ENCODE results near the gene CELA3A. TPM values are rescaled to one million over a fixed set of nuclear protein-coding genes. Genes with fewer than 3 reads are reported as not detected.
"Not testable (repeated sequence)": the region's sequence is repeated elsewhere in the genome, so short reads cannot be mapped to it uniquely, and the experiment has no call there.

Gene CELA3A, protein sequence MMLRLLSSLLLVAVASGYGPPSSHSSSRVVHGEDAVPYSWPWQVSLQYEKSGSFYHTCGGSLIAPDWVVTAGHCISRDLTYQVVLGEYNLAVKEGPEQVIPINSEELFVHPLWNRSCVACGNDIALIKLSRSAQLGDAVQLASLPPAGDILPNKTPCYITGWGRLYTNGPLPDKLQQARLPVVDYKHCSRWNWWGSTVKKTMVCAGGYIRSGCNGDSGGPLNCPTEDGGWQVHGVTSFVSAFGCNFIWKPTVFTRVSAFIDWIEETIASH
- not detected in 2 replicates for total RNA-seq

DNA sequence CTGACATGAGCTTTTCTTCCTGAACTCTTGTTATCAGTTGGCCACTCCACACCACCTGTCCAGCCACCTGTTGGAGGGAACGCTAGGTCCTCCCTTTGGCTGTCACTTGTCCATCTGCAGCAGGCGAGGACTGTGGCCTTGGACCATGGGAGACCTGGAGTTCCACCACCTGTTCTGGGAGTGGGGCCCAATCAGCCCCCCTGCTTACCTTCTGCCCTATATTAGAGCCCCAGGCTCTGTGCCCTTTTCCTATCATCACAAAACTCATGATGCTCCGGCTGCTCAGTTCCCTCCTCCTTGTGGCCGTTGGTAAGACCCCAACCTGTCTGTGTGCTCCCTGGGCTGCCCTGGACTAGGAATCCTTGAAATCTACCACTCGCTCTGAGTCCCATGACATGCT, at the start of gene CELA3A:
CELA3A (plus strand) TSS at position 249 of the 400 bp plus-strand sequence; CDS start at position 267, 18 bp downstream.
- DNase-seq (ENCODE audit: low read depth), result no peak

DNA sequence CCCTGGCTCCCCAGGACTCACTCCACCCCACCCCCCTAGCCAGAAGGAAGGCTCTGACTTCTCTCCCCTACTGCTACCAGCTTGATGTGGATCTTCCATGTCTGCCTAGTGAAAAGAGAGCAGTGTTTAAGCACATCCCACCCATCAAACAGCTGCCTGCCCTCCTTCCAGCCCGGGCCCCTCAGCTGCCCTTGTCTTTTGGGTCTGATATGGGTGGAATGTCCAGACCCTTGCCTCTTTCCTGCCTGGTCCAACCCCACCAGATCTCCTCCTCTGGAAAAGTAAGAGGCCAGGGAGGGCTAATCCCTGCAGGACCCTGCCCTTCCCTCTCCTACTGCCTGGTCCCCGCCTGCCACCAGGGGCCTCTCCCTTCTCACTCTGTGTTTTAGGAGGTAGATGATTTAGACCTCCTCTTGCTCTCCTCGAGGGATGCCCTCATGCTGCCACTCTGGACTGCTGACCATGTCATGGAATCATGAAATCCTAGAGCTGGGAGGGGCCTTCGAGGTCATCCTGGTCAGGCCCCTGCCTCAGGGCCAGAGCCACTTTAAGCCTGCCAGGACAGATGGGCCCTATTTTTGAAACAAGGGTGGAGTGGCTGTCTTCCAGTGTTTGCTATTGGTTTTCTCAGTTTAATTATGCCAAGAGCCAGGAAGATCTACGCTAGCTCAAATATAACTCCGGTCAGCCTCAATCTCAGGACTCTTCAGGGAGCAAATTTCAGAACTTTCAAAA, 48.5 kb upstream of the CELA3A start:
- no peak for DNase-seq (ENCODE audit: low read depth)

DNA sequence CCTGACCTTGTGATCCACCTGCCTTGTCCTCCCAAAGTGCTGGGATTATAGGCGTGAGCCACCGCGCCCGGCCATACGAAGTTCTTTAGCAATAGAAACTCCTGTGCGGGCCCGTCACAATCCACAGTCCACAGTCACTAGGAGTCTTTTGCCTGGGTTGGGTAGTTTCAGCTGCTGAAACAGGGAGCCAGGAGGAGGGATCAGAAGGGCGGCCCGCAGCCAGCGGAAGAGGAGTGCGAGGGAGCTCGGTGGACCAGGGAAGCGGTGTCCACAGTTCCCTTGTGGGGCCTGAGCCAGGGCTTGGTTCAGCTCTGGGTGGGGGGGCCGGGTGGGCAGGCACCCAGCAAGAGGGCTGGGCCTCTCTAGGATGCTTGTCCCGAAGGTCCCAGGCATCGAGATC, 46.4 kb upstream of the CELA3A start:
- DNase-seq (ENCODE audit: low read depth), result no peak

DNA sequence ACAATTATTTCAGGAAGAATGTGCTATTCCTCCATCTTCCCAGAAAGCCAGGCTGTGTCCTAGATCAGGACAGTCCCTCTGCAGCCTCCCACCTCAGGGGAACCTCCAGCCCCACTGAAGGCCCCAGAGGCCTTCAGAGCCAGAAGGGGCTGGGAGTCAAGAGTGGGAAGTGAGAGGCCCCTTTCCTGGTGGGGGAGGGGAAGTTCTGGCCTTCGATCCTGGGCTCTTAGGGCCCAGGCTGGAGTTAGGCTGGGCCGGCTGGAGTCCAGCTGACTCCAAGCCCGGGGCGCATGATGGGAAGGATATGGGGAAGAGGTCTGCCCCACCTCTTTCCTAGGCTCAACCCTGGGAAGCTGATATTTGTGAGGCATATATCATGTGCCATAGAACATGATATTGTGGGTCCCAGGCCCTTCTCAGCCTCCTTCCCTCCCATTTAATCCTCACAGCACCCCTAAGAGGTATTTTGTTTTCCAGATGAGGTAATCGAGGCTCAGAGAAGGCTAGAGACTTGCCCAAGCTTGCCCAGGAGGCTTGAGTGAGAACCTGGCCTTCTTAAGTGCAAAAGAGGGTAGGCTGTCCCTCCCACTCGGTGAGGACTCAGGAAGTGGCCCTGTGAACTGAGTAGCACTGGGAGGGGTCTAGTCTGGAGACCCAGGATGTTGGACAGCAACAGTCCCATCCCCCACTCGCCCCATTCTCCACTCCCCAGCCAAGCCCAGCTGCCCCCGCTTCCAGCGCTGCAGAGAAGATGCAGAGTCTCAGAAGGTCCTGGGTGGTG, 45.8 kb upstream of the CELA3A start:
- DNase-seq (ENCODE audit: low read depth), result no peak

DNA sequence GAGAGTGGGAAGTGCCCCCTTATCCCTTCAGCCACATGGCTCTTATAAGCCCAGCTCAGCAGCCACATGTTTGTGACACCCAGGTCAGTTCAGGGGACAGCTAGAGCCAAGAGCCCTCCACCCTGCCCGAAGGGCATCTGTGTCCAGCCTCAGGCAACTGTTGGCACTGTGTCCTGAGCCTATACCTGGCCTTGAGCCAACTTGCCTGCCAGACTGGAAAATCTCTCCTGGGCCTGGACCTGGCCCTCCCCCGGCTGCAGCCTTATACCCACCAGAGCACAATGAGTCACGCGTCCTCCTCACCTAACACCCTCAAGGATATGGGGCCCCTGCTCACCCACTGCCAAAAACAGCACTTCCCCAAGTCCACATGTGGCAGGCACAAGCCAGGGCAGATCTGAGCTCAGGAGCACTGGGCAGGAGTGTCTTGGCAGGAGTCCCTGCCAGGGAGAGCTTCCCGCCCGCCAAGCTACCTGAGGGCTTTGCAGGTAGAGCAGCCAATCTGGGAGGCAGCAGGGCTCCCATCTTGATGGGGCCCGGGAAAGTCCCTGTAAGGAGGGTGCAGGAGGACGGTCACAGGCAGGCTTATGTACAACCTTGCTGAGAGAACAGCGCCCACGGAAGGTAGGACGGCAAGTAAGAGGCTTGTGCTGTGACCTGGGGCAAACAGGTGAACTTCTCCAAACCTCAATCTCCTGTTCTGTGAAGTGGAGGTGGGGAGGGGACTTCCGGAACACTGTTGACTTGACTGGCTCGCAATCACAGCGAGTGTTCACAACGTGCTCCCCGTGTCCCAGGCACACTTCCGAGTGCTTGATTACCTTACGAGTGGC, 44.5 kb upstream of the CELA3A start:
- peak; percentile 90 for DNase-seq (ENCODE audit: low read depth)

DNA sequence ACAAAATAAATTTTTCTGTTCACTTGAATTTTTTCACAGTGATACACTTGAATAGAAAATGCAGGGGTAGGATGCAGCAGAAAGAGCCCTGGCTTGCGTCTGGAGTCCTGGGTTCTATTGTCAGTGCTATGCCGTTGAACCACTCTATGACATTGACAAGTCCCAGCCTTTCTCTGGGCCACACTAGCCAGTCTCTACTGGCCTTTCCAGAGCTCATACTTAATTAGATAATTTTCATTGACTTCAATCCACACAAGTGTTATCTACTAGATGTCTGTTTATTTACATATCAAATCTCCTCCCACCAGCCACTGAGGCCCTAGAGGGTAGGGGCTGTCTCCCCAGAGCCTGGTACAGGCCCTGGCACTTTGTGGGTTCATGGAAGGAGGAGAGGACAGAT, 40.1 kb upstream of the CELA3A start:
- no peak for DNase-seq (ENCODE audit: low read depth)

DNA sequence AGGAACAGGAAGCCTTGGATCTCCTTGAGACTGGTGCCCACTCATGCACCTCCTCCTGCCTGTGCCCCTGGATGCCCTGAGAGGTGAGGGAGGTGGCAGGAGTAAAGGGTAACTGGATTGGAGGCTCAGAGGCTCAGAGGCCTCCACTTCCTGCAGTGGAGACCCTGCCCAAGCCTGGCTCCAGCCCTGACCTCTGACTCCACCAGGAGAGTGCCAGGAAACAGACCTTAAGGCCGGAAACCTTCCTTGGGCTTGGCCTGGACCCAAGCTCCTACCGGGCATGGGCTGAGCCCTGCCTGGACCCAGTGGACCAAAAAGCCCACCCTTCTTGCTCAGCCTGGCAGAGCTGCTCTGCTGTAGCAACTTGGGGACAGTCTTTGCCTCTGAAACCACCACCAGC, 39.7 kb upstream of the CELA3A start:
- DNase-seq (ENCODE audit: low read depth), result no peak

DNA sequence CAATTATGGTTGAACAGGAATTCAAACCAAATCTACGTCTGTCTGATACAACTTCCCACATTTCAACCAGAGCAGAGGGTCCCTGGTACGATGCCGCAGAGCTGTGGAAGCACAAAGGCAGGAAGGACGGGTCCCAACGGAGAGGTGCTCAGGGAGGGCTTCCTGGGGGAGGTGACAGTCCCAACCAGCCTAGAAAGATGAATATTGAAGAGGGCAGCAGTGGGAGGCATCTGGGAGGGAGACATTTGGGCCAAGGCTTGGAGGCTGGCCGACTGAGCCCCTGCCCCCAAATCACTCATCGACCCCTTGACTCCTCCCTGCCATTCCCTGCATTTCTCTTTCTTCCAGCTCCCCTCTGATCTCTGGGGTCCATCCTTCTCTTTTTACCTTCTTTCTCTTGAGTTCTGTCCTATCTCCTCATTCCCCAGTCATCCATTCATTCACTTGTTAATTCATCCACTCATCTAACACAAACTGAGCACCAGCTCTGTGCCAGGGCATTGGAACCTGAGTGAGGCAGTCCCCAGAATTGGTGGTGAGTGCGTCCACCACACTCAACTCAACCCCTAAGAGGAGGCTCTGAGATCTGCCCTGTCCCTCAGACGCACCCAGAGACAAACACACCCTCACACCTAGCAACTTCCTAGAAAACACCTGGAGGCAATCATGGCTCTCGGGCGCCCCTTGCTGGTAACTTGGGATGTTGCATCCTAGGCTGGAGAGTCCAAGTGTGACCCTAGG, 37.8 kb upstream of the CELA3A start:
- peak; percentile 47 for DNase-seq (ENCODE audit: low read depth)

DNA sequence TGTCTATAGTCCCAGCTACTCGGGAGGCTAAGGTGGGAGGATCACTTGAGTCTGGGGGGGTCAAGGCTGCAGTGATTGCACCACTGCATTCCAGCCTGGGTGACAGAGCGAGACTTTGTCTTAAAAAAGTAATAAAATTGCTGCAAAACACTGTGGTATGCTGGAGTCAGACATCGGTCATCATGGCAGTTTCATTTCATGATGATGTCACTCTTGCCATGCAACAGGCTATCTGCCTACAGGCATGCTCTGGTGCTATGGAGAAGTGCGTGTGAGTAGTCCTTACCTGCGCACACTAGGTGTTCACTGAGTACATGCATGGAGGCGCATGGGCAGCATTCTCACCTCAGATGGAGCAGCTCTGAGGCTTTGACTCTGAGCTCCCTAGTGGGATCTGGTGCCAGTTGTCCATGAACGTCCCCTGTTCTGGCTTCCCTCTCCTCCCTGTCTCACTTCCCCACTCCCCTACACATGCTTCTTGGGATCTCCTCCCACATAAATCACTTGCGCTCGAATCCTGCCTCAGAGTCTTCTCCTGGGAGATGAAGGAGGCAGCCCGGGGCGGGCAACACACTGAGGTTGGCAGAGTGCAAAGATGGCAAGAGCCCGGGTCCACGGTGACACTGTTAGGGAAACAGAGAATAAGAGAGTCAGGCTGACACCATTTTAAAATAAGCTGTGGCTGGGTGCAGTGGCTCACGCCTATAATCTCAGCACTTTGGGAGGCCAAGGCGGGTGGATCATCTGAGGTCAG, 35.0 kb upstream of the CELA3A start:
- DNase-seq (ENCODE audit: low read depth), result peak; percentile 82

DNA sequence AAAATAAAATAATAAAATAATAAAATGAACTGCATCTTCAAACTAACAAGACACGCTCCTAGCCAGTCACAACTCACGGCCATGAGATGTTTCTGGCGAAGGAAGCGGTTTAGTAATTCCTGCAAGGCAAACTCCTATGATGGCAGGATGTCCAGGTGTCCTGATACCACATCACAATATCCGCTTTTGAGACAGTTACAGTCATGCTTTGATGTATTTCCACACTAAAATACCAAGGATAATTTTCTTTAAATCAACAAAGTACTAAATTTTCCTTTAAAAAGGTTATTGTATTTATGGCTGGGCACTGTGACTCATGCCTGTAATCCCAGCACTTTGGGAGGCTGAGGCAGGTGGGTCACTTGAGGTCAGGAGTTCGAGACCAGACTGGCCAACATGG, 34.2 kb upstream of the CELA3A start:
- DNase-seq (ENCODE audit: low read depth), result not testable (repeated sequence)

DNA sequence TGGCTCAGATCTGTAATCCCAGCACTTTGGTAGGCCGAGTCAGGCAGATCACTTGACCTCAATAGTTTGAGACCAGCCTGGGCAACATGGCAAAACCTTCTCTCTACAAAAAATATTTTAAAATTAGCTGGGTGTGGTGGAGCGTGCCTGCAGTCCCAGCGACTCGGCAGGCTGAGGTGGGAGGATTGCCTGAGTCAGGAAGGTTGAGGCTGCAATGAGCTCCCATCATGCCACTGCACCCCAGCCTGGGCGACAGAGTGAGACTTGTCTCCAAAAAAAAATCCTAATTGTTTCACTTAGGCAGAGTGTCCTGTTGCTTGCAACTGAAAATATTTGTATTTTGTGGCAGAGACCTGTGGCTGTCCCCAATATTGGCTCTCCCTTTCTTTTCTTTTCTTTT, 32.4 kb upstream of the CELA3A start:
- DNase-seq (ENCODE audit: low read depth), result not testable (repeated sequence)

DNA sequence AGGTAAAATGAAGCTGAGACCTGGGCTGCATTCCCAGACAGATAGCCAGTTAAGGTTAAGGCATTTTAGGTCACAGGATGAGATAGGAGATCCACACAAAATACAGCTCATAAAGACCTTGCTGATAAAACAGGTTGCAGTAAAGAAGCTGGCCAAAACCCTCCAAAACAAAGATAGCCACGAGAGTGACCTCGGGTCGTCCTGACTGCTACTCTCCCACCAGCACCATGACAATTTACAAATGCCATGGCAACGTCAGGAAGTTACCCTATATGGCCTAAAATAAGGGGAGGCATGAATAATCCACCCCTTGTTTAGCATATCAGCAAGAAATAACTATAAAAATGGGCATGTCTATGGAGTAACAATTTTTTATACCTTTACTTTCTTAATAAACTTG, 30.9 kb upstream of the CELA3A start:
- not testable (repeated sequence) for DNase-seq (ENCODE audit: low read depth)

DNA sequence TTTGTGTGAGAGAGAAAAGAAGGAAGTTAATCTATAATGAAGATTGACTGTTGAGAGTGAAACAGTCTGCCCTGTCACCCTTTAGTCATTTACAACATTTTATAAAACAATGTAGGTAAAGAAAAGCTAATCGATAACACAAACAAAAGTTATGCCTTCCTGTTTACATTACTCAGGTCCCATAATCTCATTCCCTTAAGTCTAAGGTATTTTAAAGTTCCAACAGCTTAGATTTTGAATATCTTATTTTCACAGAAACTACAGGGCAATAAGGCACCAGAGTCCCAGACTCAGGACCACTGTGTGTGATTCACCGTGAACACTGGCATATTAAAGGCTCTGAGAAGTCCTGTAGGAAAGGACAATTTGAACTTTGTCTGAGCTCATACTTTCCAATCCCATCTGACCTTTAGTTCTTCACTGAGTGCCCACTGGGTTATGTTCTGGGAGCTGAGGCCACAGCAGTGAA, 28.4 kb upstream of the CELA3A start:
- peak; percentile 17 for DNase-seq (ENCODE audit: low read depth)

DNA sequence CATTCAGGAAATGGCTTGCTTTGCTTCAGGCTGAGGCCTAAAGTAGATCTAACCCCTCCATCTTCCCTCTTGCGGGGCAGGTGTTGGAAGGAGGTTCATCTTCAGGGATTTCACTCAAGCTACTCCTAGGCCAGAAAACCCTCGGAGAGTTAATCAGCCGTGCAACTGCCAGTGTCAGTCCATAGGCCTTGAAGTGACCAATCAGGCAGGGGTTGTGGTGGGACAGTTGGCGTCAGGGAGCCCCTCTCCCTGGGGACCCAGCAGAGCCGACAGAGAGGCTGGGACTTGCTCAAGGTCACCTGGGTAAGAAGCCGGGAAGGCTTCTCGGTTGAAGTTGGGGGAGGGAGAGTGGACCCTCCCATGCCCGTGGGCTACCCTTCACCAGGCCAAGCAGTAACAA, 27.5 kb upstream of the CELA3A start:
- DNase-seq (ENCODE audit: low read depth), result not testable (repeated sequence)

DNA sequence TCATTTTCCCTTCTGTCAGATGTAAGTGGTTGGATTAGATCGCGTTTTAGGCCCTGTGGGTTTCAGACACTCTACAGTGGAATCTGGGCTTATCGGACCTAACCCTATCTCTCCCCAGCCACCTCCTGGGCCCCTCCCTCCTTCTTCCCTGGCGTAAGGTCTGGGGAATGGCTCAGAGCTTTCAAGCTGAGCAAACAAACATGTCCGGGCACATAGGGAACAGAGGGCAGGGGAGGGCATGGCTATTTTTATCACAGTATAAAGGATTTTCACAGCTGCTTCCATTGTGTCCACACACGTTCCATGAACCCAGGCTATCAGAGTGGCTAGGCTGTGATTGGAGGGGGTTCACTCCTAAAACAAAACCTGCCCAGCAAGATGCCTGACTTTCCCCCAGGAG, 26.8 kb upstream of the CELA3A start:
- DNase-seq (ENCODE audit: low read depth), result not testable (repeated sequence)

DNA sequence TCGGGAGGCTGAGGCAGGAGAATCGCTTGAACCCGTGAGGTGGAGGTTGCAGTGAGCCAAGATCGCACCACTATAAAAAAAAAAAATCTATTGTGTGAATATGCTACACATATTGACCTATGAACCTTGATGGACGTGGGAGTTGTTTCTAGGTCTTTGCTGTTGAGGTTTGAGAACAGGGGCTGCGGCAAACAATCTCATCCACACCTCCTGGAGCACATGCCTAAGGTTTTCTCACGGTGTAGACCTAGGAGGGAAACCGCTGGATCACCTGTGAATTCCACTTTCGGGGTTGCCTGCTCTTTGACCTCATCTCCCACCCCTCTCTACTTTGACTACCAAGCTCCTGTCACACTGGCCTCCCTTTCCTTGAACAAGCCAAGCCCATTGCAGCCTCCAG, 26.2 kb upstream of the CELA3A start:
- DNase-seq (ENCODE audit: low read depth), result not testable (repeated sequence)

DNA sequence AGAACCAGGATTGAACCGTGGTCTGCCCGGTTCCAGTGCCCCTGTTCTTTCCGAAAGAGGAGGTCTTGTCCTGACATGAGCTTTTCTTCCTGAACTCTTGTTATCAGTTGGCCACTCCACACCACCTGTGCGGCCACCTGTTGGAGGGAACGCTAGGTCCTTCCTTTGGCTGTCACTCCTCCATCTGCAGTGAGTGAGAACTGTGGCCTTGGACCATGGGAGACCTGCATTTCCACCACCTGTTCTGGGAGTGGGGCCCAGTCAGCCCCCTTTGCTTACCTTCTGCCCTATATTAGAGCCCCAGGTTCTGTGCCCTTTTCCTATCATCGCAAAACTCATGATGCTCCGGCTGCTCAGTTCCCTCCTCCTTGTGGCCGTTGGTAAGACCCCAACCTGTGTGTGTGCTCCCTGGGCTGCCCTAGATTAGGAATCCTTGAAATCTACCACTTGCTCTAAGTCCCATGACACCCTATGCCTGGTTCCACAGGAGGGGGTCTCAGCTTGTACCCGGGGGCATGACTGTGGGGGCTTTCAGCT, 24.7 kb upstream of the CELA3A start, which contains the start of gene CELA3B:
CELA3B (plus strand) TSS at position 320 of the 537 bp plus-strand sequence; CDS start at position 338, 18 bp downstream.
- not testable (repeated sequence) for DNase-seq (ENCODE audit: low read depth)

DNA sequence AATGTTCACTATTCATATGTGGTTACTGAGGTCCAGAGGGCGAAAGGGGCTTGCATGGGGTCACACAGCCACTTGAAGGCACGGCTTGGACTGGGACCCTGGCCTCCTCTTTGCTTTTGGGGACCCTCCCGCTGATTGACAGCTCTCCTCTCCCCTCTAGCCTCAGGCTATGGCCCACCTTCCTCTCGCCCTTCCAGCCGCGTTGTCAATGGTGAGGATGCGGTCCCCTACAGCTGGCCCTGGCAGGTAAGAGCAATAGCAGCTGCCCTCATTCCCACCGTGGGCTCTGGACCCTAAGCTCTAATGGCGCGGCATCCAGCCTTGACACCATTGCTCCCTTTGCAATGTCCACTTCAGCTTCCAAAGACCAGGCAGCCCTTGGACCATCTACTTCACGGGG, 23.2 kb upstream of the CELA3A start:
- not testable (repeated sequence) for DNase-seq (ENCODE audit: low read depth)

DNA sequence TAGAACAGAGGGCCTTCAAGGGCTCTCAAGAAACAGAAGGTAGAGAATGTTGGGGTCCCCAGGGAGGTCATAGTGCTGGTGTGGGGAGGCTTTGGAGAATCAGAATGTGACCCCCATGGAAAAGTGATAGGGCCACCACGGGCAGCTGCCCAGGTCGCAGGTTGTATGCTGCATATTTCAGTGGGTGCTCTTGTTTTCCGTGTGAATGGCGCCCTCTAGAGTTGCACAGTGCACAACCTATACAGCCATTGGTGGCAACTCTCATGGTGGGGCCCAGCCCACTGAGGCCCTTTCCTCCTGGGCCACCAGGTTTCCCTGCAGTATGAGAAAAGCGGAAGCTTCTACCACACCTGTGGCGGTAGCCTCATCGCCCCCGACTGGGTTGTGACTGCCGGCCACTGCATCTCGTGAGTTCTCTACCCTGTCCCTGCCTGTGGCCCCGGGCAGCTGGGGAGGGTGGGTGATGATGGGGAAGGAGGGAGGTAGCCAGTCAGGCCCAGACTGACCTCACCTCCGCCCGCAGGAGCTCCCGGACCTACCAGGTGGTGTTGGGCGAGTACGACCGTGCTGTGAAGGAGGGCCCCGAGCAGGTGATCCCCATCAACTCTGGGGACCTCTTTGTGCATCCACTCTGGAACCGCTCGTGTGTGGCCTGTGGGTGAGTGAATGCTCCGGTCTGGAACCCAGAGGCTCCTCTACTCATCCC, 20.8 kb upstream of the CELA3A start:
- not testable (repeated sequence) for DNase-seq (ENCODE audit: low read depth)
